K562 (cell line): Measurements from ENCODE around the gene LRRC61. TPM values are rescaled to one million over a fixed set of nuclear protein-coding genes. Genes with fewer than 3 reads are reported as not detected.

ENCODE experiments used
- ARHGAP35 ChIP-seq: fragments of 450-650 bp; IDR thresholded peaks from 2 replicates; pipeline ENCODE4 v1.6.1; 2018; ENCODE audit not compliant: partially characterized antibody
- CREM ChIP-seq: IDR thresholded peaks from 2 replicates; pipeline ENCODE4 v1.6.1; 2014; ENCODE audit warnings: antibody characterized with exemption, low read depth
- E2F3 ChIP-seq: fragments of 250-450 bp; sonication (Bioruptor Pico); IDR thresholded peaks from 2 replicates; pipeline ENCODE4 v1.4.0; 2020; ENCODE audit warnings: mild to moderate bottlenecking
- EP300 ChIP-seq: IDR thresholded peaks from 2 replicates; pipeline ENCODE4 v1.6.1; 2012; ENCODE audit warnings: low read length, improper control_type of control experiment
- GTF2E2 ChIP-seq: fragments of 200-800 bp; sonication (Bioruptor generic); IDR thresholded peaks from 2 replicates; pipeline ENCODE4 v1.6.1; 2016; ENCODE audit warnings: missing genetic modification characterization, missing compliant biosample characterization
- HMGN3 ChIP-seq: IDR thresholded peaks from 2 replicates; pipeline ENCODE4 v1.6.1; 2011; ENCODE audit warnings: borderline replicate concordance, low read depth, mild to moderate bottlenecking, mixed read lengths, low read length; ENCODE audit not compliant: insufficient read length; ENCODE audit errors: extremely low read depth
- MAFK ChIP-seq: IDR thresholded peaks from 2 replicates; pipeline ENCODE4 v1.6.1; 2011; ENCODE audit warnings: low read length, improper control_type of control experiment
- MCM5 ChIP-seq: fragments of 450-650 bp; IDR thresholded peaks from 2 replicates; pipeline ENCODE4 v1.6.1; 2016; ENCODE audit warnings: low read depth
- POLR2G ChIP-seq: fragments of 200-400 bp; formaldehyde crosslinking; IDR thresholded peaks from 2 replicates; pipeline ENCODE4 v1.6.1; 2017; ENCODE audit warnings: low read depth, mild to moderate bottlenecking, antibody characterized with exemption, low read length, moderate library complexity
- RBBP5 ChIP-seq: fragments of 200-600 bp; sonication (generic); IDR thresholded peaks from 2 replicates; pipeline ENCODE4 v1.6.1; 2012; ENCODE audit warnings: borderline replicate concordance, mild to moderate bottlenecking, low read length, control low read depth, inconsistent platforms; ENCODE audit not compliant: insufficient read depth, poor library complexity, severe bottlenecking
- SMARCA4 ChIP-seq: fragments of 450-650 bp; IDR thresholded peaks from 2 replicates; pipeline ENCODE4 v1.6.1; 2016
- SRSF7 ChIP-seq: fragments of 200-400 bp; formaldehyde crosslinking; optimal IDR thresholded peaks from 2 replicates; pipeline ENCODE3; 2017; ENCODE audit warnings: mild to moderate bottlenecking, low read depth, low read length
- TBP ChIP-seq: optimal IDR thresholded peaks from 2 replicates; pipeline ENCODE3; 2011; ENCODE audit warnings: low read depth, low read length, improper control_type of control experiment
- polyA plus RNA-seq, 8 experiments: library from polyadenylated mRNA; depleted of rRNA in 4 of 8; stranded (reverse) in 5 of 8; unstranded in 3 of 8; fragments of >200 nt; fragmentation: Nextera tagmentation in 2 of 8; fragmentation: Illumina TruSeq in 1 of 8; extraction: Ambion mirVana in 2 of 8; extraction: Trizol in 1 of 8; gene quantifications; 2 replicates each; pipeline versions ENCODE4 v1.2.1 to v1.2.3, GENCODE V29; 2011 to 2014; ENCODE audit warnings: inconsistent platforms in 1 of 8, missing spikeins in 1 of 8
- total RNA-seq, 7 experiments: library from RNA; depleted of rRNA in 6 of 7; stranded (reverse); fragments of >200 nt in 6 of 7; fragmentation: Illumina TruSeq in 2 of 7; extraction: Trizol in 2 of 7; gene quantifications; 2 replicates each; pipeline versions ENCODE4 v1.2.1 to v1.2.3, GENCODE V29; 2011 to 2021; ENCODE audit warnings: low replicate concordance in 1 of 7
- TF ChIP-seq, protein P1 (sequence below): fragments of 250-450 bp; sonication (Bioruptor Pico); IDR thresholded peaks from 2 replicates; pipeline ENCODE4 v1.5.0; 2022; ENCODE audit warnings: mild to moderate bottlenecking
- TF ChIP-seq, protein P2 (sequence below): sonication (generic); formaldehyde crosslinking; IDR thresholded peaks from 2 replicates; pipeline ENCODE4 v1.8.0; 2022; ENCODE audit warnings: missing genetic modification reagents, mild to moderate bottlenecking, borderline replicate concordance
- TF ChIP-seq, protein P3 (sequence below): fragments of 250-450 bp; sonication (Bioruptor Pico); IDR thresholded peaks from 2 replicates; pipeline ENCODE4 v1.8.0; 2021; ENCODE audit warnings: mild to moderate bottlenecking, moderate library complexity

The LRRC61 gene
- total and polyA plus RNA-seq, 9 of the 15 experiments (the other 6 are each of a cell fraction or from before 2014, with no cell fraction given) = 1.3 to 55.2 (median 35.2) TPM

DNA sequence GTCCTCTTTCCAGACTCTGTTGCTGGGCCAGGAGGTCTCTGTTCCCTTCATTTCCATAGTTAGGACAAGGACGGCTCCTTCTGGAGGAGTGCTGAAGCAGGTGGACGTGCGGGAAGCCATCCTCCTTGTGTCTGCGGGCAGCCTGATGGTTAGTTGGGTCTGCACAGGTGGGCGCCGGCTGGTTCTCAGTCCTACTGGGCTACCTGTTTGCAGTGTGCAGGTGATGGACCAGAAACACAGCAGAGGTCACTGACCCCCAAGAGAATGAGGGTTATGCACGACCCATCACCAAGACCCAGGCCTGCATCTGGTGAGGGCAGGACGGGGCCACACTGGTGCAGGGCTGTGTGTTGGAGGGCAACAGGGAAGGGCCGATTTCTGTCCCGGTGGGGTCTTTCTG lies 10.5 kb downstream of the LRRC61 start (continued):
- TF ChIP-seq GTF2E2 (no peak), TBP (no peak), MAFK (no peak), CREM (no peak), EP300 (no peak), SMARCA4 (no peak), RBBP5 (peak; percentile 15), POLR2G (peak; percentile 19; the same call in 1 of the 2 replicates), SRSF7 (no peak), ARHGAP35 (no peak), MCM5 (no peak), HMGN3 (no peak), E2F3 (CRISPR knock-in tag) (no peak)
- TF ChIP-seq, protein P1, sequence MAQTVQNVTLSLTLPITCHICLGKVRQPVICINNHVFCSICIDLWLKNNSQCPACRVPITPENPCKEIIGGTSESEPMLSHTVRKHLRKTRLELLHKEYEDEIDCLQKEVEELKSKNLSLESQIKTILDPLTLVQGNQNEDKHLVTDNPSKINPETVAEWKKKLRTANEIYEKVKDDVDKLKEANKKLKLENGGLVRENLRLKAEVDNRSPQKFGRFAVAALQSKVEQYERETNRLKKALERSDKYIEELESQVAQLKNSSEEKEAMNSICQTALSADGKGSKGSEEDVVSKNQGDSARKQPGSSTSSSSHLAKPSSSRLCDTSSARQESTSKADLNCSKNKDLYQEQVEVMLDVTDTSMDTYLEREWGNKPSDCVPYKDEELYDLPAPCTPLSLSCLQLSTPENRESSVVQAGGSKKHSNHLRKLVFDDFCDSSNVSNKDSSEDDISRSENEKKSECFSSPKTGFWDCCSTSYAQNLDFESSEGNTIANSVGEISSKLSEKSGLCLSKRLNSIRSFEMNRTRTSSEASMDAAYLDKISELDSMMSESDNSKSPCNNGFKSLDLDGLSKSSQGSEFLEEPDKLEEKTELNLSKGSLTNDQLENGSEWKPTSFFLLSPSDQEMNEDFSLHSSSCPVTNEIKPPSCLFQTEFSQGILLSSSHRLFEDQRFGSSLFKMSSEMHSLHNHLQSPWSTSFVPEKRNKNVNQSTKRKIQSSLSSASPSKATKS (CRISPR knock-in tag) = no peak
- TF ChIP-seq, protein P2, sequence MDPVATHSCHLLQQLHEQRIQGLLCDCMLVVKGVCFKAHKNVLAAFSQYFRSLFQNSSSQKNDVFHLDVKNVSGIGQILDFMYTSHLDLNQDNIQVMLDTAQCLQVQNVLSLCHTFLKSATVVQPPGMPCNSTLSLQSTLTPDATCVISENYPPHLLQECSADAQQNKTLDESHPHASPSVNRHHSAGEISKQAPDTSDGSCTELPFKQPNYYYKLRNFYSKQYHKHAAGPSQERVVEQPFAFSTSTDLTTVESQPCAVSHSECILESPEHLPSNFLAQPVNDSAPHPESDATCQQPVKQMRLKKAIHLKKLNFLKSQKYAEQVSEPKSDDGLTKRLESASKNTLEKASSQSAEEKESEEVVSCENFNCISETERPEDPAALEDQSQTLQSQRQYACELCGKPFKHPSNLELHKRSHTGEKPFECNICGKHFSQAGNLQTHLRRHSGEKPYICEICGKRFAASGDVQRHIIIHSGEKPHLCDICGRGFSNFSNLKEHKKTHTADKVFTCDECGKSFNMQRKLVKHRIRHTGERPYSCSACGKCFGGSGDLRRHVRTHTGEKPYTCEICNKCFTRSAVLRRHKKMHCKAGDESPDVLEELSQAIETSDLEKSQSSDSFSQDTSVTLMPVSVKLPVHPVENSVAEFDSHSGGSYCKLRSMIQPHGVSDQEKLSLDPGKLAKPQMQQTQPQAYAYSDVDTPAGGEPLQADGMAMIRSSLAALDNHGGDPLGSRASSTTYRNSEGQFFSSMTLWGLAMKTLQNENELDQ (CRISPR knock-in tag) = no peak
- TF ChIP-seq, protein P3, sequence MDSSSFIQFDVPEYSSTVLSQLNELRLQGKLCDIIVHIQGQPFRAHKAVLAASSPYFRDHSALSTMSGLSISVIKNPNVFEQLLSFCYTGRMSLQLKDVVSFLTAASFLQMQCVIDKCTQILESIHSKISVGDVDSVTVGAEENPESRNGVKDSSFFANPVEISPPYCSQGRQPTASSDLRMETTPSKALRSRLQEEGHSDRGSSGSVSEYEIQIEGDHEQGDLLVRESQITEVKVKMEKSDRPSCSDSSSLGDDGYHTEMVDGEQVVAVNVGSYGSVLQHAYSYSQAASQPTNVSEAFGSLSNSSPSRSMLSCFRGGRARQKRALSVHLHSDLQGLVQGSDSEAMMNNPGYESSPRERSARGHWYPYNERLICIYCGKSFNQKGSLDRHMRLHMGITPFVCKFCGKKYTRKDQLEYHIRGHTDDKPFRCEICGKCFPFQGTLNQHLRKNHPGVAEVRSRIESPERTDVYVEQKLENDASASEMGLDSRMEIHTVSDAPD (CRISPR knock-in tag) = no peak
- TF ChIP-seq, all 486 proteins: peak for 4
